Neuronal stem cell (in vitro differentiated cells): ENCODE measurements around the gene UBL3.

Source experiments
- DNase-seq: peaks from one replicate; pipeline ENCODE4 v3.0.0-alpha.2; 2013; ENCODE audit warnings: low spot score
- H2AFZ ChIP-seq: one replicate; pipeline ENCODE4 v1.6.1; 2013; ENCODE audit warnings: mild to moderate bottlenecking, low read length, inconsistent platforms
- H2AK5ac ChIP-seq: 2 replicates; pipeline ENCODE4 v1.6.1; 2013; ENCODE audit warnings: low read depth, mild to moderate bottlenecking, inconsistent platforms, low read length, moderate library complexity, mixed read lengths
- H2BK120ac ChIP-seq: 2 replicates; pipeline ENCODE4 v1.6.1; 2013; ENCODE audit warnings: low read depth, mild to moderate bottlenecking, inconsistent platforms, low read length, moderate library complexity, mixed read lengths
- H2BK12ac ChIP-seq: one replicate; pipeline ENCODE4 v1.6.1; 2013; ENCODE audit warnings: low read length, inconsistent platforms
- H2BK15ac ChIP-seq: 2 replicates; pipeline ENCODE4 v1.6.1; 2013; ENCODE audit warnings: mild to moderate bottlenecking, low read length, inconsistent platforms, mixed read lengths
- H2BK5ac ChIP-seq: one replicate; pipeline ENCODE4 v1.6.1; 2013; ENCODE audit warnings: inconsistent platforms, mild to moderate bottlenecking, low read length, moderate library complexity
- H3K14ac ChIP-seq: one replicate; pipeline ENCODE4 v1.6.1; 2013; ENCODE audit warnings: low read length, inconsistent platforms
- H3K18ac ChIP-seq: 2 replicates; pipeline ENCODE4 v1.6.1; 2013; ENCODE audit warnings: low read length, inconsistent platforms
- H3K23ac ChIP-seq: 2 replicates; pipeline ENCODE4 v1.6.1; 2013; ENCODE audit warnings: low read depth, mild to moderate bottlenecking, mixed read lengths, low read length, inconsistent platforms; ENCODE audit not compliant: poor library complexity
- H3K27ac ChIP-seq: replicated peaks from 3 replicates; pipeline ENCODE4 v1.5.1; 2013; ENCODE audit warnings: low read length, inconsistent platforms
- H3K27me3 ChIP-seq, 3 experiments: 2 replicates each; pipeline ENCODE4 v1.6.1; 2013; ENCODE audit warnings: low read length in 3 of 3, mild to moderate bottlenecking in 2 of 3, inconsistent platforms in 1 of 3, low read depth in 1 of 3, mixed read lengths in 1 of 3, moderate library complexity in 1 of 3; ENCODE audit not compliant: control insufficient read depth in 3 of 3, insufficient read depth in 3 of 3
- H3K36me3 ChIP-seq, 2 donors: replicated peaks in 1 of 2; 2 replicates each; pipeline ENCODE4 v1.6.1; 2013; ENCODE audit warnings: low read length in 2 of 2; ENCODE audit not compliant: control insufficient read depth in 2 of 2, insufficient read depth in 2 of 2
- H3K4ac ChIP-seq: 2 replicates; pipeline ENCODE4 v1.6.1; 2013; ENCODE audit warnings: inconsistent platforms, mild to moderate bottlenecking, low read length, moderate library complexity
- H3K4me1 ChIP-seq, 2 donors: 1 replicate in 1 of 2; 2 replicates in 1 of 2; pipeline ENCODE4 v1.6.1; 2013; ENCODE audit warnings: low read length in 2 of 2, low read depth in 1 of 2; ENCODE audit not compliant: control insufficient read depth in 2 of 2, insufficient read depth in 1 of 2
- H3K4me2 ChIP-seq: one replicate; pipeline ENCODE4 v1.6.1; 2013; ENCODE audit warnings: mild to moderate bottlenecking, low read length, inconsistent platforms; ENCODE audit not compliant: insufficient read depth, poor library complexity, severe bottlenecking
- H3K4me3 ChIP-seq, 2 donors: 2 replicates each; pipeline ENCODE4 v1.5.1; 2013; ENCODE audit warnings: low read length in 2 of 2, mild to moderate bottlenecking in 2 of 2, inconsistent platforms in 1 of 2, moderate library complexity in 1 of 2
- H3K79me1 ChIP-seq: one replicate; pipeline ENCODE4 v1.6.1; 2013; ENCODE audit warnings: low read depth, mild to moderate bottlenecking, inconsistent platforms, low read length, moderate library complexity
- H3K9ac ChIP-seq: one replicate; pipeline ENCODE4 v1.6.1; 2013; ENCODE audit warnings: mild to moderate bottlenecking, low read depth, low read length, inconsistent platforms; ENCODE audit not compliant: poor library complexity
- H3K9me3 ChIP-seq, 2 donors: replicated peaks in 1 of 2; 2 replicates each; pipeline versions ENCODE3 to v1.6.1; 2013; ENCODE audit warnings: low read length in 2 of 2, mild to moderate bottlenecking in 2 of 2, inconsistent platforms in 1 of 2, low read depth in 1 of 2, mixed read lengths in 1 of 2, moderate library complexity in 1 of 2; ENCODE audit not compliant: control insufficient read depth in 2 of 2, insufficient read depth in 1 of 2
- H4K8ac ChIP-seq: one replicate; pipeline ENCODE4 v1.6.1; 2013; ENCODE audit warnings: low read depth, mild to moderate bottlenecking, inconsistent platforms, low read length, moderate library complexity
- H4K91ac ChIP-seq: one replicate; pipeline ENCODE4 v1.6.1; 2013; ENCODE audit warnings: low read length, low read depth, mild to moderate bottlenecking, inconsistent platforms; ENCODE audit not compliant: poor library complexity
- WGBS, 2 donors: extraction: QIAGEN DNeasy Blood & Tissue Kit; methylation state at CpG; one replicate each; pipeline ENCODE4 v1.1.7; 2013; ENCODE audit warnings: missing lambda C conversion rate in 2 of 2, mixed read lengths in 1 of 2; ENCODE audit not compliant: insufficient read length in 2 of 2, insufficient replicate concordance in 1 of 2; ENCODE audit errors: extremely low coverage in 2 of 2; 5-methylcytosine and 5-hydroxymethylcytosine counted together

The UBL3 gene

GRCh38 chr13:29845440-29846056 lies 4.9 kb downstream of the UBL3 start:
- Histone ChIP-seq H3K36me3 (no peaks in the 10 kb centered on the region), H2BK5ac (no peak overlapping the region), H3K9ac (no peak overlapping the region), H3K27me3 (no peaks in the 10 kb centered on the region), H3K27ac (no peak overlapping the region), H3K4me3 (no peak overlapping the region), H2BK12ac (no peak overlapping the region), H4K91ac (no peak overlapping the region), H3K14ac (no peak overlapping the region), H3K79me1 (no peaks in the 10 kb centered on the region), H3K4me1 (peaks cover 6 to 9% of the 10 kb centered on the region in 2 donors), H4K8ac (no peak overlapping the region), H3K9me3 (no peaks in the 10 kb centered on the region), H3K4ac (no peak overlapping the region), H2AK5ac (no peak overlapping the region), H3K4me2 (no peak overlapping the region), H3K23ac (no peak overlapping the region), H3K18ac (no peak overlapping the region), H2BK120ac (no peak overlapping the region), H2BK15ac (no peak overlapping the region), H2AFZ (no peak overlapping the region)
- WGBS, 2 donors: no CpG with 5 or more reads among the region's 2 CpGs
- DNase-seq: no peak

GRCh38 chr13:29844441-29844840 lies 6.0 kb downstream of the UBL3 start:
- no peak overlapping the region for H2BK120ac ChIP-seq
- DNase-seq: no peak
- no peak overlapping the region for H3K14ac ChIP-seq
- no peaks in the 10 kb centered on the region for H3K9me3 ChIP-seq
- H3K27ac ChIP-seq: no peak overlapping the region
- H2BK15ac ChIP-seq: no peak overlapping the region
- H3K4me3 ChIP-seq: no peak overlapping the region
- no peaks in the 10 kb centered on the region for H3K79me1 ChIP-seq
- H4K91ac ChIP-seq: no peak overlapping the region
- no peaks in the 10 kb centered on the region for H3K27me3 ChIP-seq
- no peak overlapping the region for H3K23ac ChIP-seq
- H3K4ac ChIP-seq: no peak overlapping the region
- no peak overlapping the region for H3K4me2 ChIP-seq
- peaks cover 6 to 9% of the 10 kb centered on the region in 2 donors for H3K4me1 ChIP-seq
- H2AK5ac ChIP-seq: no peak overlapping the region
- H4K8ac ChIP-seq: no peak overlapping the region
- no peak overlapping the region for H3K9ac ChIP-seq
- no peak overlapping the region for H2BK5ac ChIP-seq
- no CpG with 5 or more reads among the region's 1 CpG for WGBS, 2 donors
- H2BK12ac ChIP-seq: no peak overlapping the region
- H3K18ac ChIP-seq: no peak overlapping the region
- no peak overlapping the region for H2AFZ ChIP-seq
- no peaks in the 10 kb centered on the region for H3K36me3 ChIP-seq

- no peak overlapping the region for H3K4me2 ChIP-seq
- H3K36me3 ChIP-seq: no peaks in the 10 kb centered on the region
- H3K14ac ChIP-seq: no peak overlapping the region
- no peak overlapping the region for H3K18ac ChIP-seq
- H2BK12ac ChIP-seq: no peak overlapping the region
- no peak overlapping the region for H2BK120ac ChIP-seq
- H2AK5ac ChIP-seq: no peak overlapping the region
- H4K91ac ChIP-seq: no peak overlapping the region
- H3K79me1 ChIP-seq: no peaks in the 10 kb centered on the region
- H2BK5ac ChIP-seq: no peak overlapping the region
- H3K9me3 ChIP-seq: peaks cover 0 to 4% of the 10 kb centered on the region in 2 donors
- no peaks in the 10 kb centered on the region for H3K27me3 ChIP-seq
- no peak overlapping the region for H3K4ac ChIP-seq
- H3K4me1 ChIP-seq: peaks cover 0 to 5% of the 10 kb centered on the region in 2 donors
- no peak overlapping the region for H3K23ac ChIP-seq
- DNase-seq: no peak
- H3K9ac ChIP-seq: no peak overlapping the region
- H2BK15ac ChIP-seq: no peak overlapping the region
- H4K8ac ChIP-seq: no peak overlapping the region
- H3K4me3 ChIP-seq: no peak overlapping the region
- no peak overlapping the region for H3K27ac ChIP-seq
- no peak overlapping the region for H2AFZ ChIP-seq
- no CpG with 5 or more reads among the region's 3 CpGs for WGBS, 2 donors
Observed at GRCh38 chr13:29840585-29840984, 9.8 kb downstream of the UBL3 start.

GRCh38 chr13:29835280-29836061 lies 14.9 kb downstream of the UBL3 start:
- H2BK12ac ChIP-seq: no peak overlapping the region
- H3K79me1 ChIP-seq: peaks cover 6% of the 10 kb centered on the region
- H2BK120ac ChIP-seq: no peak overlapping the region
- H3K27me3 ChIP-seq: no peaks in the 10 kb centered on the region
- no peak for DNase-seq
- H2BK5ac ChIP-seq: no peak overlapping the region
- H3K14ac ChIP-seq: no peak overlapping the region
- no peak overlapping the region for H3K23ac ChIP-seq
- no peak overlapping the region for H4K91ac ChIP-seq
- peaks cover 2 to 4% of the 10 kb centered on the region in 2 donors for H3K9me3 ChIP-seq
- no peak overlapping the region for H3K4me2 ChIP-seq
- no peak overlapping the region for H4K8ac ChIP-seq
- H3K18ac ChIP-seq: no peak overlapping the region
- no peak overlapping the region for H2BK15ac ChIP-seq
- H2AK5ac ChIP-seq: no peak overlapping the region
- H3K4ac ChIP-seq: no peak overlapping the region
- no peaks in the 10 kb centered on the region for H3K4me1 ChIP-seq
- no CpG with 5 or more reads among the region's 9 CpGs for WGBS, 2 donors
- no peak overlapping the region for H3K9ac ChIP-seq
- no peak overlapping the region for H3K4me3 ChIP-seq
- no peaks in the 10 kb centered on the region for H3K36me3 ChIP-seq
- no peak overlapping the region for H3K27ac ChIP-seq
- H2AFZ ChIP-seq: no peak overlapping the region
